ENCODE results near the gene SLC17A3.

The SLC17A3 gene

GRCh38 chr6:25834950-25835349 is 39.1 kb downstream of the SLC17A3 start:
- DNase-seq: no peak

GRCh38 chr6:25833136-25833535 is 40.9 kb downstream of the SLC17A3 start:
- no peak for DNase-seq

- no peak for DNase-seq
Measured at GRCh38 chr6:25832670-25833069, 41.4 kb downstream of the SLC17A3 start.

GRCh38 chr6:25832307-25832662 is 41.8 kb downstream of the SLC17A3 start:
- no peak for DNase-seq

- peak in 1 of 3 experiments; percentile 11 for DNase-seq
Measured at GRCh38 chr6:25831532-25832306, 42.3 kb downstream of the SLC17A3 start, which contains the start of gene SLC17A1. Gene SLC17A1 (minus strand): TSS chr6:25832052. CDS start chr6:25830557, 1,495 bp downstream.

- no peak for DNase-seq
Measured at GRCh38 chr6:25830458-25830857, 43.6 kb downstream of the SLC17A3 start.

- no peak for DNase-seq
Measured at GRCh38 chr6:25829375-25829774, 44.7 kb downstream of the SLC17A3 start.

GRCh38 chr6:25821341-25821740 is 52.7 kb downstream of the SLC17A3 start:
- no peak for DNase-seq

- DNase-seq: no peak
Measured at GRCh38 chr6:25816252-25816651, 57.8 kb downstream of the SLC17A3 start.

GRCh38 chr6:25815194-25815593 is 58.8 kb downstream of the SLC17A3 start:
- no peak for DNase-seq

- no peak for DNase-seq
Measured at GRCh38 chr6:25804804-25805203, 69.2 kb downstream of the SLC17A3 start.

GRCh38 chr6:25801436-25801835 is 72.6 kb downstream of the SLC17A3 start:
- no peak for DNase-seq
